ENCODE measurements around the gene MTA3. TPM values are rescaled to one million over a fixed set of nuclear protein-coding genes. Genes with fewer than 3 reads are reported as not detected.

The MTA3 gene
- total and polyA plus RNA-seq, 11 donors: 11.9 to 31.8 (median 23.3) TPM

DNA sequence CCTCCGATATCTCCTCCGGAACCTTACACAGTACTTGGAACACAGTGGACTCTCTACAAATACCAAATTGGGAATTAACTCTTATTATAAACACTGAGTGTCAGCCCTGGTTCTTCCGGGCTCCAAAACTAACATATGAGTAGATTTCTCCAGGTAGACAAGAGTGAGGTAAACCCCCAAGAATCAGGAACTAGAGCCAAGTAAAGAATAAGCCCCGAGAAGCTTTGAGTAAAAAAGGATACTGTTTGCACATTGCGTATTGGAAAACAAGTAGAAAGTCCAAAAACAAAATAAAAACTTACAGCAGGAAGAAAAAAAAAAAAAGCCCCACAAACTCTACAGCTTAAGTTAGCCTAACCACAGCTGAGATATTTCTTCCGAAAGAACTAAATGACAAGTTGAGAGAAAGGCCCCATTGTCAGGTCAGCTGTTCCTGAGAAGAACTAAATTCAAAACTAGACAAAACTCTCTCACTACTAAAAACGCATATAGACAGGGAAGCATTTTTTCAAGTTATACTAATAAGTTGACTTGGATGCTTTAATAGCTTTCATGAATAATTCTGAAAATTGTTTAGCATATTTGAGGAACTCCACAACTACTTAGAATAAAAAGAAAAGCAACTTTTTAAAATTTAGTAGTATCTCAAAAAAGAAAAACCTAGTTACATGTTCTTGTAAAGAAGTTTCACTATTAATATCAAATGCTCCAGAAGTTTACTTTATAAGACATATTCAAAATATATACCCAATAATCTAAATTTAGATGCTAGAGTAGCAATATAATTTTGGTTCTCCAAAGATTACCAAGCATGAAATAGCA lies 228.2 kb downstream of the MTA3 start:
- no peak for DNase-seq
- Histone ChIP-seq H3K27me3 (no peaks in the 10 kb centered on the region), H3K27ac (peak overlapping the region in 9 of 12 donors; percentile 13 to 97 (median 31)), H3K36me3 (no peaks in the 10 kb centered on the region), H3K9me3 (no peaks in the 10 kb centered on the region), H3K4me3 (no peak overlapping the region), H3K4me1 (peaks cover 0 to 45% (median 12%) of the 10 kb centered on the region in 12 donors)
- intact Hi-C loops (cut with DNase I): no loop called here
- TF ChIP-seq, protein P1, sequence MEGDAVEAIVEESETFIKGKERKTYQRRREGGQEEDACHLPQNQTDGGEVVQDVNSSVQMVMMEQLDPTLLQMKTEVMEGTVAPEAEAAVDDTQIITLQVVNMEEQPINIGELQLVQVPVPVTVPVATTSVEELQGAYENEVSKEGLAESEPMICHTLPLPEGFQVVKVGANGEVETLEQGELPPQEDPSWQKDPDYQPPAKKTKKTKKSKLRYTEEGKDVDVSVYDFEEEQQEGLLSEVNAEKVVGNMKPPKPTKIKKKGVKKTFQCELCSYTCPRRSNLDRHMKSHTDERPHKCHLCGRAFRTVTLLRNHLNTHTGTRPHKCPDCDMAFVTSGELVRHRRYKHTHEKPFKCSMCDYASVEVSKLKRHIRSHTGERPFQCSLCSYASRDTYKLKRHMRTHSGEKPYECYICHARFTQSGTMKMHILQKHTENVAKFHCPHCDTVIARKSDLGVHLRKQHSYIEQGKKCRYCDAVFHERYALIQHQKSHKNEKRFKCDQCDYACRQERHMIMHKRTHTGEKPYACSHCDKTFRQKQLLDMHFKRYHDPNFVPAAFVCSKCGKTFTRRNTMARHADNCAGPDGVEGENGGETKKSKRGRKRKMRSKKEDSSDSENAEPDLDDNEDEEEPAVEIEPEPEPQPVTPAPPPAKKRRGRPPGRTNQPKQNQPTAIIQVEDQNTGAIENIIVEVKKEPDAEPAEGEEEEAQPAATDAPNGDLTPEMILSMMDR (IDR thresholded peaks at IDR 0.05): no peak
- TF ChIP-seq POLR2A (IDR thresholded peaks at IDR 0.05): no peak
- no peak for ATAC-seq
- 69 to 83% (median 73%) methylated on average over 7 of the region's 7 CpGs for WGBS, 4 donors

DNA sequence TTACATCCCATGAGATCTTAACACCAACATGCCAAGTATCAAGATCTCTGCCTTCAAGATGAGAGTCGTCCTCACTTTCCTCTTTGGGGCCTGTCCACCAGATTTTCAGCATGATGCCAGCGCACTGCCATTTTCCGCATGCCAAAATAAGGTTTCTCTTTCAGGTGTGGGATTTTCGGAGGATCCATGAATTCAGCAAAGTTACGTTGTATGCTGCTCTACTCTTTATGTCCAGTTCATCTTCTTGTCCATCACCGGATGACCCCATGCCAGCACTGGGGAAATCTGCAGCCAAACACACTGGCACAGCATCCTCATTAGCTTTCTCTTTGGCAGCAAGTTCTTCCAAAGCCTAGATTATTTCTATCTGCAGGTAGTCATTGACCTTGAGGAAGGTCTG lies 228.8 kb downstream of the MTA3 start:
- peaks cover 0 to 40% (median 8%) of the 10 kb centered on the region in 12 donors for H3K4me1 ChIP-seq
- TF ChIP-seq, protein P1 (IDR thresholded peaks at IDR 0.05): no peak
- intact Hi-C loops (cut with DNase I): no loop called here
- H3K9me3 ChIP-seq: no peaks in the 10 kb centered on the region
- H3K4me3 ChIP-seq: no peak overlapping the region
- peak overlapping the region in 1 of 12 donors; percentile 31 for H3K27ac ChIP-seq
- 75 to 85% (median 78%) methylated on average over 6 of the region's 6 CpGs for WGBS, 4 donors
- no peak for ATAC-seq
- no peaks in the 10 kb centered on the region for H3K36me3 ChIP-seq
- no peak for DNase-seq
- no peaks in the 10 kb centered on the region for H3K27me3 ChIP-seq

DNA sequence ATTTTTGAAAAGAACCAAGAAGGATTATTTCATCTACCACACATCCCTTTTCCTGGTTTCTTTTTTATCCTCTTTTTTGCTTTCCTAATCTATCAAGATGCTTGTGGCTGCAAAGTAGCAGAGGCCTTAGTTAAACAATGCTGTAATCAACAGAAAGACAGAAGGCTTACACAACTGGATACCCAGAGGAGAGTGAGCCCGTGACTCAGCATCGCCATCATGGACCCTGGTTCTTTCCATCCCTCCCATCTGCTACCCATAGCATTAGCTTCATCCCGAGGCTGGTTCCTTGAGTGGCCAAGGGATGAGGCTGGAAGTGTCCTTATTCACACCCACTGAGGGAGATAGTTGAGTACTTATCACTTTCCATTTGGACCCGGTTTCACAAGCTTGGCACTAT lies 231.4 kb downstream of the MTA3 start:
- TF ChIP-seq, protein P1 (IDR thresholded peaks at IDR 0.05): no peak
- TF ChIP-seq POLR2A (IDR thresholded peaks at IDR 0.05): no peak
- no peak for DNase-seq
- H3K4me3 ChIP-seq: no peak overlapping the region
- intact Hi-C loops (cut with DNase I): no loop called here
- WGBS, 4 donors: 63 to 91% (median 76%) methylated on average over 4 of the region's 4 CpGs
- H3K4me1 ChIP-seq: peaks cover 0 to 26% (median 0%) of the 10 kb centered on the region in 12 donors
- no peaks in the 10 kb centered on the region for H3K36me3 ChIP-seq
- ATAC-seq: no peak
- H3K27ac ChIP-seq: no peak overlapping the region
- no peaks in the 10 kb centered on the region for H3K27me3 ChIP-seq
- H3K9me3 ChIP-seq: no peaks in the 10 kb centered on the region

DNA sequence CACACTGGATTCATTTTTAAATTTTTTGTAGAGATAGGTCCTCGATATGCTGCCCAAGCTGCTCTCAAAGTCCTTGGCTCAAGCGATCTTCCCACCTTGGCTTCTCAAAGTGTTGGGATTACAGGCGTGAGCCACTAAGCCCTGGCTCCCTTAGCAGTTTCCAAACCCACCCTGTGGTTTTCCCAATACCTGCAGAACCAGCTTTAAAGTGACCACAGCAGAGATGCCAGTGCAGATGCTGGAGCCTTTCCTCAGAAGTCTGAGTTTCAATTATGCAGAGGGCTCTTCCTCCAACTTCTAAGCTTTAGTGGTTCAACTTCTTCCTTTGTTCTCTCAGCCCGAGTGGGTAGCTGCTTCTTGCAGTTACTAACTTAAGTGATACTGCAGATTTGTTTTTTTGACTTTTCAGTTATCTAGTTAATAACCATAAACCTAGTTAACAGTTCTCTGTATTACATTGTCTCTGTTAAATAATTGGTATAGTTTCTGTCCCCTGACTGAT lies 232.1 kb downstream of the MTA3 start:
- no peaks in the 10 kb centered on the region for H3K27me3 ChIP-seq
- DNase-seq (no peak), ATAC-seq (no peak)
- TF ChIP-seq, protein P1 (IDR thresholded peaks at IDR 0.05): no peak
- no peak for TF ChIP-seq POLR2A (IDR thresholded peaks at IDR 0.05)
- whole genome bisulfite sequencing, 4 donors: 89 to 92% (median 91%) methylated on average over 4 of the region's 4 CpGs
- no peak overlapping the region for H3K27ac ChIP-seq
- no peaks in the 10 kb centered on the region for H3K9me3 ChIP-seq
- H3K4me3 ChIP-seq: no peak overlapping the region
- H3K36me3 ChIP-seq: no peaks in the 10 kb centered on the region
- intact Hi-C loops (cut with DNase I): no loop called here
- H3K4me1 ChIP-seq: peaks cover 0 to 25% (median 0%) of the 10 kb centered on the region in 12 donors
